ENCODE data around the gene ALDH1B1.

ALDH1B1 gene

DNA sequence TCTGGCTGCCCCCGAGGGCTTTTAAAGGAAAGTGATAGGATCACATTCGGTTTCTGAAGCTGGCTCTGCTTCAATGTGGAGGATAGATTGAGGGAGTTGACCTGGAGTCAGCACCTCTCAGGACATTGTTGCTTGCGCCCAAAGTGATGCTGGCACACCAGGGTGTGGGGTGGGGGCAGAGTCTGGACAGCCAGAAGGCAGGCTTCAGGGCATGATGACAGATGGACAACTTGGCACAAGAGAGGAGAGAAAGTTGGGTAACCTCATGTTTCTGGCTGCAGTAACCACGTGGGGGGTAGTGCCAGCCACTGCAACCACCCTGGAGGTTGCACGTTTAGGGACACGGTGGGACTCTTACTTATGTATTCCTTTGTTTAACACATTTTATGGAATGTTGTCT is 9.5 kb downstream of the ALDH1B1 start:
- Histone ChIP-seq H3K9ac (ENCODE audit: low read depth, low read length) (no peak overlapping the region), H3K4me3 (ENCODE audit: low read depth, low read length) (no peak overlapping the region), H3K27me3 (ENCODE audit: control insufficient read depth, insufficient read depth, low read length) (no peaks in the 10 kb centered on the region), H3K27ac (ENCODE audit: low read depth, low read length) (no peak overlapping the region), H3K9me3 (ENCODE audit: control insufficient read depth, insufficient read depth, low read length) (no peaks in the 10 kb centered on the region), H3K4me1 (ENCODE audit: control insufficient read depth, insufficient read depth, low read length) (no peaks in the 10 kb centered on the region), H3K36me3 (ENCODE audit: control insufficient read depth, insufficient read depth, low read length) (peaks cover 15% of the 10 kb centered on the region)

DNA sequence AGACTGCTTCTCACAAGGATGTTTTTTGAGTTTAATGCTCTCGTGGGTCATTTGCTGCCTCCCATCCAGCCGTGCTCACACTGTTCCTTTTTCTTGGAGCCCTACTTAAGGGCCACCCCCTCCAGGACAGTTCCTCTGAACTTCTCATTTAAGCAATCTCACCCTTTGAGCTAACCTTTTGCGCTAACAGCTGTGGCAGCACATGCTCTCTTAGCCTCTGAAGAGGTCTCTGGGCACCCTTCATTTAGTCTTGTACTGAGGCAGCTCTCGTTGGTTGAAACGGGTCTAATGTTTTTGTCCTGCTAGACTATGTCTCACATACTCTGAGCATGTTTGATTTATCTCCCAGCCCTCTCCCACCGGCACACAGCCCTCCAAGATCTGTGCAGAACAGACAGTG is 11.8 kb downstream of the ALDH1B1 start:
- H3K27ac ChIP-seq (ENCODE audit: low read depth, low read length) = no peak overlapping the region
- H3K27me3 ChIP-seq (ENCODE audit: control insufficient read depth, insufficient read depth, low read length) = no peaks in the 10 kb centered on the region
- no peaks in the 10 kb centered on the region for H3K4me1 ChIP-seq (ENCODE audit: control insufficient read depth, insufficient read depth, low read length)
- H3K9me3 ChIP-seq (ENCODE audit: control insufficient read depth, insufficient read depth, low read length) = no peaks in the 10 kb centered on the region
- H3K36me3 ChIP-seq (ENCODE audit: control insufficient read depth, insufficient read depth, low read length) = peaks cover 2% of the 10 kb centered on the region; the same call in 1 of the 2 replicates
- H3K9ac ChIP-seq (ENCODE audit: low read depth, low read length) = no peak overlapping the region
- no peak overlapping the region for H3K4me3 ChIP-seq (ENCODE audit: low read depth, low read length)

- Histone ChIP-seq H3K36me3 (ENCODE audit: control insufficient read depth, insufficient read depth, low read length) (peaks cover 4% of the 10 kb centered on the region; the same call in 1 of the 2 replicates), H3K27ac (ENCODE audit: low read depth, low read length) (no peak overlapping the region), H3K4me1 (ENCODE audit: control insufficient read depth, insufficient read depth, low read length) (no peaks in the 10 kb centered on the region), H3K9ac (ENCODE audit: low read depth, low read length) (no peak overlapping the region), H3K9me3 (ENCODE audit: control insufficient read depth, insufficient read depth, low read length) (no peaks in the 10 kb centered on the region), H3K4me3 (ENCODE audit: low read depth, low read length) (no peak overlapping the region), H3K27me3 (ENCODE audit: control insufficient read depth, insufficient read depth, low read length) (no peaks in the 10 kb centered on the region)
These were observed 13.3 kb downstream of the ALDH1B1 start for GRCh38 chr9:38405785-38406184.

- Histone ChIP-seq H3K4me1 (ENCODE audit: control insufficient read depth, insufficient read depth, low read length) (no peaks in the 10 kb centered on the region), H3K4me3 (ENCODE audit: low read depth, low read length) (no peak overlapping the region), H3K27ac (ENCODE audit: low read depth, low read length) (no peak overlapping the region), H3K27me3 (ENCODE audit: control insufficient read depth, insufficient read depth, low read length) (no peaks in the 10 kb centered on the region), H3K36me3 (ENCODE audit: control insufficient read depth, insufficient read depth, low read length) (peaks cover 10% of the 10 kb centered on the region; the same call in 1 of the 2 replicates), H3K9me3 (ENCODE audit: control insufficient read depth, insufficient read depth, low read length) (no peaks in the 10 kb centered on the region), H3K9ac (ENCODE audit: low read depth, low read length) (no peak overlapping the region)
These were observed 14.1 kb downstream of the ALDH1B1 start for GRCh38 chr9:38406476-38407186.

- H3K36me3 ChIP-seq (ENCODE audit: control insufficient read depth, insufficient read depth, low read length) = peaks cover 10% of the 10 kb centered on the region; the same call in 1 of the 2 replicates
- no peak overlapping the region for H3K4me3 ChIP-seq (ENCODE audit: low read depth, low read length)
- no peak overlapping the region for H3K9ac ChIP-seq (ENCODE audit: low read depth, low read length)
- no peaks in the 10 kb centered on the region for H3K4me1 ChIP-seq (ENCODE audit: control insufficient read depth, insufficient read depth, low read length)
- no peaks in the 10 kb centered on the region for H3K27me3 ChIP-seq (ENCODE audit: control insufficient read depth, insufficient read depth, low read length)
- no peak overlapping the region for H3K27ac ChIP-seq (ENCODE audit: low read depth, low read length)
- no peaks in the 10 kb centered on the region for H3K9me3 ChIP-seq (ENCODE audit: control insufficient read depth, insufficient read depth, low read length)
These were observed 16.2 kb downstream of the ALDH1B1 start for GRCh38 chr9:38408719-38409118.

DNA sequence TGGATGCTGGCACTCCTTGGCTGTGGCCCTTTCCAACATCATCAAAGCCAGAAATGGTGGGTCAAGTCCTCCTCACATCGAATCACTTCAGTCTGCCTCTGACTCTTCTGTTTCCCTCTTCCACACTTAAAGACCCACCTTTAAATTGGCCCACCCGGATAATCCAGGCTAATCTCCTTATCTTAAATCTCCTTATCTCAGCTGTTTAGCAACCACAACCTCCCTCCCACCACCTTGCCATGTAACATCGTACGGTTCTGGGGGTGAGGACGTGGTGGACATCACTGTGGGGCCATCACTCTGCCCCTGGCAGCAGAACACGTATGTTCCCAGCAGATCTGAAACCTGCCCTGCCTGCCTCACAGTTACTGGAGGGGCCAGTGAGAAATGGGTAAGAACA is 20.2 kb downstream of the ALDH1B1 start:
- peaks cover 10% of the 10 kb centered on the region; the same call in 1 of the 2 replicates for H3K36me3 ChIP-seq (ENCODE audit: control insufficient read depth, insufficient read depth, low read length)
- H3K9ac ChIP-seq (ENCODE audit: low read depth, low read length) = no peak overlapping the region
- H3K27me3 ChIP-seq (ENCODE audit: control insufficient read depth, insufficient read depth, low read length) = no peaks in the 10 kb centered on the region
- no peak overlapping the region for H3K4me3 ChIP-seq (ENCODE audit: low read depth, low read length)
- H3K4me1 ChIP-seq (ENCODE audit: control insufficient read depth, insufficient read depth, low read length) = no peaks in the 10 kb centered on the region; the same call in 1 of the 2 replicates
- H3K9me3 ChIP-seq (ENCODE audit: control insufficient read depth, insufficient read depth, low read length) = no peaks in the 10 kb centered on the region
- H3K27ac ChIP-seq (ENCODE audit: low read depth, low read length) = no peak overlapping the region

DNA sequence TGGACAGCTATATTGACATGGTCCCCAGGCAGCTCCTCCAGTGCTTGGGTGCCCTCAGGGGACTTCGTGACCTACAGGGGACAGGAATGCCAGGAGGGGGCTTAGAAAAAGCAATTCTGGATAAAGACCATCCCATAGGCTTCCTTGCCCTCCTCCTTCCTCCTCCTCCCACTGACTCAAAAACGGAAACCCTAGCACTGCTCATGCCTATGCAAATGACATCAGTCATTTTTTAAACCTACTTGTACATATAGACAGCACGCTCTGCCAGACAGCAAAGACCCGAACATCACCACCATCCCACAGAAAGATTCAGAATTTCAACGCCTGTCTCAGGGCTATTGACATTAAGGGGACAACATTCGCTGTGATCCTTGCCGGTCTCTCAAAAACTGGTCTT is 20.8 kb downstream of the ALDH1B1 start:
- Histone ChIP-seq H3K36me3 (ENCODE audit: control insufficient read depth, insufficient read depth, low read length) (peaks cover 10% of the 10 kb centered on the region; the same call in 1 of the 2 replicates), H3K9me3 (ENCODE audit: control insufficient read depth, insufficient read depth, low read length) (no peaks in the 10 kb centered on the region), H3K4me3 (ENCODE audit: low read depth, low read length) (no peak overlapping the region), H3K27me3 (ENCODE audit: control insufficient read depth, insufficient read depth, low read length) (no peaks in the 10 kb centered on the region), H3K27ac (ENCODE audit: low read depth, low read length) (no peak overlapping the region), H3K4me1 (ENCODE audit: control insufficient read depth, insufficient read depth, low read length) (no peaks in the 10 kb centered on the region; the same call in 1 of the 2 replicates), H3K9ac (ENCODE audit: low read depth, low read length) (no peak overlapping the region)

DNA sequence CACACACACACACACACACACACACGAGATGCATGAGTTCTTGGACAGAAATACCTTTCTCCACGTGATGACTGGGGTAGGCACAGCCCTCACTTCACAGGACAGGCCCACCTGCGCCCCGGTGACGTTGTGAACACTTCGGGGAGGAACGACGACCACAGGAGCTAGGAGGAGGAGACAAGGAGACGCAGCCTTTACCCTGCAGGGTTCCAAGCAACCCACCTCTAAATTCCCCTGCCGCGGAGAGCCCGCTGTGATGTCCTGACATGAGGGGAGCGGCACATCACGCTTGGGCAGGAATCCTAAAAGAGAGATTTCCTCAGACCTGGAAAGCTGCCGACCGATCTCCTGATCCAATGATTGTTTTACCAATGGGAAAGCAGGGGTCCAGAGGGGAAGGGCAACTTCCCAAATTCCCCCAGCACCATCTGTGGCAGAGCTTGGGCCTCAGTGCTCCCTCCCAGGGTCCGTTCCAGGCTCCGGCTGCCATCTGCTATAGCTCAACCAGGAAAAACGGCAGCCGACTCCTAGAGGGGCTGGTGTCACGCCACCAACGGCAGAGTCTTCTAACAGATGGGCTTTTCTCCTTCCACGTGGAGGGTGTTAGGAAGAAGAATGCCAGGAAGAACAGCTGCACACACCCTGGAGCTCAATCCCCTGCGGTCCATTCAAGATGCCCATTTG is 21.7 kb downstream of the ALDH1B1 start:
- H3K27me3 ChIP-seq (ENCODE audit: control insufficient read depth, insufficient read depth, low read length) = no peaks in the 10 kb centered on the region

DNA sequence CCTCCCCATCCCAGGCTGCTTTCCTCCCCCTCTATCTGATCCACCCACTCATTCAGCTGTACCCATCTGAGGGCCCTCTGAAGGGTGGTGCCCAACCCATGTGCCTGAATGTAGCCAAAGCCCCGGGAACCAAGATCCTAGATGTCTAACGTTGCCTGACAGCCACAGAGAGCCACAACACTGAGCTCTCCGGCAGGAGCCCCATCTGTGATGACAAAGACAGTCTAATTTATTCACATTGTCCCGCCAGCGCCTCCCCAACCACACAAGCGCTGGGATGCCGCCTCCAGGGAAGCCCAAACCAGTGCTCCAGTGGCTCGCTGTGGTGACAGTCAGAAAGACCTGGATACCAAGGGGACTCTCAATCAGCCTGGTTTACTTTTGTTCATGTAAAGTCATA is 23.4 kb downstream of the ALDH1B1 start:
- H3K27me3 ChIP-seq (ENCODE audit: control insufficient read depth, insufficient read depth, low read length) = no peaks in the 10 kb centered on the region
- peaks cover 10% of the 10 kb centered on the region for H3K4me1 ChIP-seq (ENCODE audit: control insufficient read depth, insufficient read depth, low read length)
- no peak overlapping the region for H3K4me3 ChIP-seq (ENCODE audit: low read depth, low read length)
- 0 out of 2 replicates have a peak, but pooled peaks cover 5% of the 10 kb centered on the region for H3K36me3 ChIP-seq (ENCODE audit: control insufficient read depth, insufficient read depth, low read length)
- no peak overlapping the region for H3K27ac ChIP-seq (ENCODE audit: low read depth, low read length)
- no peak overlapping the region for H3K9ac ChIP-seq (ENCODE audit: low read depth, low read length)
- no peaks in the 10 kb centered on the region for H3K9me3 ChIP-seq (ENCODE audit: control insufficient read depth, insufficient read depth, low read length)

More for the DNA sequence above, 21.7 kb downstream of the ALDH1B1 start:
- no peak overlapping the region for H3K27ac ChIP-seq (ENCODE audit: low read depth, low read length)
- 0 out of 2 replicates have a peak, but pooled peaks cover 7% of the 10 kb centered on the region for H3K36me3 ChIP-seq (ENCODE audit: control insufficient read depth, insufficient read depth, low read length)
- peaks cover 6% of the 10 kb centered on the region for H3K4me1 ChIP-seq (ENCODE audit: control insufficient read depth, insufficient read depth, low read length)
- no peaks in the 10 kb centered on the region for H3K9me3 ChIP-seq (ENCODE audit: control insufficient read depth, insufficient read depth, low read length)
- no peak overlapping the region for H3K9ac ChIP-seq (ENCODE audit: low read depth, low read length)
- no peak overlapping the region for H3K4me3 ChIP-seq (ENCODE audit: low read depth, low read length)

DNA sequence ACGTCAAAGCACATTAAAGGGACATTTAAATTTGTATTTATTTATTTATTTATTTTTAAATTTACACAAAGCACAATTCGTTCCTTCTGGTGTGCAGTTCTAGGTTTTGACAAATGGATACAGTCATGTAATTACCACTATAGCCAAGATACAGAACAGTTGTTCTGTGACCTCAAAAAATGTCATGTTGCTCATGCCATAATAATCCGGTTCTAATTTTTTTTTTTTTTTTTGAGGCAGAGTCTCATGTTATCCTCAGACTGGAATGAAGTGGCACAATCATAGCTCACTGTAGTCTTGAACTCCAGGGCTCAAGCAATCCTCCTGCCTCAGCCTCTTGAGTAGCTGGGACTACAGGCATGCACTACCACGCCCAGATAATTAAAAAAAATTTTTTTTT is 24.0 kb downstream of the ALDH1B1 start:
- no peaks in the 10 kb centered on the region for H3K9me3 ChIP-seq (ENCODE audit: control insufficient read depth, insufficient read depth, low read length)
- no peak overlapping the region for H3K4me3 ChIP-seq (ENCODE audit: low read depth, low read length)
- no peaks in the 10 kb centered on the region for H3K36me3 ChIP-seq (ENCODE audit: control insufficient read depth, insufficient read depth, low read length)
- H3K27ac ChIP-seq (ENCODE audit: low read depth, low read length) = no peak overlapping the region
- H3K27me3 ChIP-seq (ENCODE audit: control insufficient read depth, insufficient read depth, low read length) = no peaks in the 10 kb centered on the region
- no peak overlapping the region for H3K9ac ChIP-seq (ENCODE audit: low read depth, low read length)
- peaks cover 15% of the 10 kb centered on the region for H3K4me1 ChIP-seq (ENCODE audit: control insufficient read depth, insufficient read depth, low read length)

Data from HUES48 (cell line).